GM12878 (cell line): ENCODE results near the gene RNASE12. TPM values are rescaled to one million over a fixed set of nuclear protein-coding genes. Genes with fewer than 3 reads are reported as not detected.

Source experiments
- ATAC-seq: fragments of 200-7000 bp; cut with Tn5 transposase; 3 replicates; pipeline ENCODE4 v1.9.1; 2020; ENCODE audit warnings: mild to moderate bottlenecking, moderate library complexity
- BruUV-seq: library from RNA; stranded (reverse); fragments of 400-500 nt; replicated peaks from 2 replicates; lab custom pipeline; 2021; lab: Mats Ljungman, UMichigan
- CTCF ChIA-PET: fragments of 300-600 bp; sonication (Branson Sonifier 250); formaldehyde crosslinking; extraction: SDS; loops from one replicate; lab custom pipeline; 2021; ENCODE audit warnings: inconsistent platforms; lab: Yijun Ruan, JAX
- POLR2A ChIA-PET: fragments of 350-600 bp; formaldehyde crosslinking; extraction: SDS; loops from one replicate; lab custom pipeline; 2021; ENCODE audit warnings: inconsistent platforms; lab: Charles Lee
- RAD21 ChIA-PET: fragments of 300-600 bp; sonication (Branson Sonifier 250); formaldehyde crosslinking; loops from one replicate; lab custom pipeline; 2023; ENCODE audit warnings: antibody characterized with exemption; ENCODE audit not compliant: unreplicated experiment; lab: Charles Lee
- SMC1A ChIA-PET: fragments of 300-600 bp; sonication (Branson Sonifier 250); formaldehyde crosslinking; loops from one replicate; lab custom pipeline; 2023; ENCODE audit not compliant: unreplicated experiment, uncharacterized antibody; lab: Charles Lee
- DNase-seq: peaks from one replicate; pipeline ENCODE4 v3.0.0-alpha.2; 2011; ENCODE audit warnings: low read depth, low spot score
- FAIRE-seq: peaks from 3 replicates; lab custom pipeline; 2011; peaks lifted over from hg19 to GRCh38; lab: Jason Lieb, UNC
- H2AFZ ChIP-seq: 2 replicates; pipeline ENCODE4 v1.6.0; 2011; ENCODE audit warnings: low read depth, low read length, control low read depth; ENCODE audit not compliant: control insufficient read depth
- H3K27ac ChIP-seq: 2 replicates; pipeline ENCODE4 v1.5.1; 2011; ENCODE audit warnings: control low read depth; ENCODE audit not compliant: control insufficient read depth, insufficient read depth
- H3K27me3 ChIP-seq, 2 experiments: replicated peaks in 1 of 2; 2 replicates each; pipeline versions ENCODE4 v1.6.0 to v1.6.1; 2011; ENCODE audit warnings: low read length in 1 of 2; ENCODE audit not compliant: control insufficient read depth in 2 of 2, insufficient read depth in 2 of 2
- H3K36me3 ChIP-seq, 2 experiments: 2 replicates each; pipeline ENCODE4 v1.5.1; 2011; ENCODE audit warnings: low read length in 1 of 2; ENCODE audit not compliant: control insufficient read depth in 2 of 2, insufficient read depth in 2 of 2
- H3K4me1 ChIP-seq: 2 replicates; pipeline ENCODE4 v1.6.1; 2011; ENCODE audit warnings: mild to moderate bottlenecking, low read length, moderate library complexity, mixed read lengths; ENCODE audit not compliant: control insufficient read depth, insufficient read depth
- H3K4me2 ChIP-seq: 2 replicates; pipeline ENCODE4 v1.6.0; 2011; ENCODE audit warnings: control low read depth; ENCODE audit not compliant: control insufficient read depth, insufficient read depth
- H3K4me3 ChIP-seq: fragments of 200-600 bp; sonication (generic); 2 replicates; pipeline ENCODE4 v1.5.1; 2016
- H3K79me2 ChIP-seq: 2 replicates; pipeline ENCODE4 v1.6.0; 2011; ENCODE audit warnings: low read length; ENCODE audit not compliant: control insufficient read depth, insufficient read depth
- H3K9ac ChIP-seq: 2 replicates; pipeline ENCODE4 v1.8.0; 2011; ENCODE audit warnings: low read length, control low read depth, mixed read lengths; ENCODE audit not compliant: control insufficient read depth, insufficient read depth
- H3K9me3 ChIP-seq: replicated peaks from 3 replicates; pipeline ENCODE4 v1.5.1; 2011; ENCODE audit warnings: mild to moderate bottlenecking, low read length; ENCODE audit not compliant: control insufficient read depth, insufficient read depth
- H4K20me1 ChIP-seq: 2 replicates; pipeline ENCODE4 v1.6.0; 2011; ENCODE audit not compliant: control insufficient read depth, insufficient read depth
- BRCA1 ChIP-seq: IDR thresholded peaks from 2 replicates; pipeline ENCODE4 v1.6.1; 2011; ENCODE audit warnings: low read depth, low read length, improper control_type of control experiment
- CBFB ChIP-seq: IDR thresholded peaks from 2 replicates; pipeline ENCODE4 v1.6.1; 2016; ENCODE audit warnings: antibody characterized with exemption, low read depth
- CBX5 ChIP-seq: sonication (generic); IDR thresholded peaks from 2 replicates; pipeline ENCODE4 v1.6.1; 2016; ENCODE audit warnings: low read depth, moderate library complexity, mild to moderate bottlenecking, inconsistent platforms
- ETV6 ChIP-seq, 2 experiments: fragments of 450-650 bp in 1 of 2; IDR thresholded peaks in 1 of 2; conservative IDR thresholded peaks in 1 of 2; 2 replicates each; pipeline ENCODE4 v1.6.1; 2014; ENCODE audit warnings: antibody characterized with exemption in 1 of 2, borderline replicate concordance in 1 of 2, low read depth in 1 of 2, mild to moderate bottlenecking in 1 of 2, moderate library complexity in 1 of 2
- KLF5 ChIP-seq: fragments of 450-650 bp; IDR thresholded peaks from 2 replicates; pipeline ENCODE4 v1.6.1; 2014; ENCODE audit warnings: mild to moderate bottlenecking; ENCODE audit not compliant: partially characterized antibody
- NFYA ChIP-seq: IDR thresholded peaks from 2 replicates; pipeline ENCODE4 v1.6.1; 2011; ENCODE audit warnings: low read depth, mild to moderate bottlenecking, low read length, improper control_type of control experiment, borderline replicate concordance
- SREBF2 ChIP-seq: IDR thresholded peaks from 2 replicates; pipeline ENCODE4 v1.6.1; 2012; ENCODE audit warnings: mild to moderate bottlenecking, low read length
- SUZ12 ChIP-seq: fragments of 200-600 bp; sonication (generic); IDR thresholded peaks from one replicate; pipeline ENCODE4 v1.6.1; 2018; ENCODE audit warnings: antibody characterized with exemption, mild to moderate bottlenecking; ENCODE audit not compliant: unreplicated experiment
- TCF12 ChIP-seq: IDR thresholded peaks from 2 replicates; pipeline ENCODE4 v1.6.1; 2011; ENCODE audit warnings: low read depth, mild to moderate bottlenecking, low read length
- ZNF622 ChIP-seq: fragments of 450-650 bp; IDR thresholded peaks from 2 replicates; pipeline ENCODE4 v1.6.1; 2017; ENCODE audit warnings: mild to moderate bottlenecking, inconsistent platforms
- WGBS: methylation state at CpG from one replicate; pipeline ENCODE4 v1.1.6; 2016; ENCODE audit warnings: low lambda C conversion rate; ENCODE audit not compliant: insufficient replicate concordance, insufficient coverage; ENCODE audit errors: missing lambda C conversion rate; 5-methylcytosine and 5-hydroxymethylcytosine counted together
- in situ Hi-C: fragments of 300-500 bp; cut with MboI; formaldehyde crosslinking; loops from 9 replicates; pipeline ENCODE4 v1.14.3; 2018; ENCODE audit warnings: mixed read lengths
- intact Hi-C: fragments of 100-400 bp; cut with micrococcal nuclease; formaldehyde crosslinking; loops from one replicate; pipeline ENCODE4 v1.14.2; 2022; ENCODE audit not compliant: unreplicated experiment
- polyA plus RNA-seq, 11 experiments: library from polyadenylated mRNA; depleted of rRNA in 4 of 11; unstranded in 6 of 11; stranded (reverse) in 5 of 11; fragments of >200 nt; fragmentation: Nextera tagmentation in 4 of 11; fragmentation: Illumina TruSeq in 1 of 11; extraction: Ambion mirVana in 4 of 11; extraction: Trizol in 1 of 11; gene quantifications; 1 replicate in 1 of 11; 2 replicates in 10 of 11; pipeline versions ENCODE4 v1.2.1 to v1.2.3, GENCODE V29; 2011 to 2016; ENCODE audit warnings: inconsistent platforms in 2 of 11, missing spikeins in 2 of 11, low read depth in 1 of 11
- total RNA-seq, 4 experiments: library from RNA; depleted of rRNA in 3 of 4; stranded (reverse); fragments of >200 nt in 3 of 4; fragmentation: Illumina TruSeq in 1 of 4; extraction: Trizol in 1 of 4; gene quantifications; 2 replicates each; pipeline versions ENCODE4 v1.2.1 to v1.2.3, GENCODE V29; 2013 to 2021
- TF ChIP-seq, protein P1 (sequence below), 3 experiments: IDR thresholded peaks in 2 of 3; conservative IDR thresholded peaks in 1 of 3; 2 replicates each; pipeline ENCODE4 v1.5.1; 2011; ENCODE audit warnings: low read depth in 3 of 3, low read length in 3 of 3, mild to moderate bottlenecking in 3 of 3, control low read depth in 2 of 3, moderate library complexity in 2 of 3, inconsistent platforms in 1 of 3, mixed read lengths in 1 of 3; ENCODE audit not compliant: control insufficient read depth in 2 of 3, insufficient read depth in 1 of 3; ENCODE audit errors: extremely low read depth in 1 of 3
- TF ChIP-seq, protein P2 (sequence below): IDR thresholded peaks from 2 replicates; pipeline ENCODE4 v1.6.1; 2011; ENCODE audit warnings: borderline replicate concordance, low read depth, mild to moderate bottlenecking, moderate library complexity, low read length; ENCODE audit not compliant: insufficient read depth, poor library complexity, severe bottlenecking
- TF ChIP-seq, protein P3 (sequence below): fragments of 450-650 bp; IDR thresholded peaks from 2 replicates; pipeline ENCODE4 v1.6.1; 2017; ENCODE audit warnings: low read depth, mild to moderate bottlenecking, moderate library complexity
- TF ChIP-seq, protein P4 (sequence below): IDR thresholded peaks from 2 replicates; pipeline ENCODE4 v1.6.1; 2012; ENCODE audit warnings: low read depth, low read length, improper control_type of control experiment

The RNASE12 gene
- total and polyA plus RNA-seq, 10 of the 15 experiments (the other 5 are each of a cell fraction or from before 2014, with no cell fraction given), result not detected

DNA sequence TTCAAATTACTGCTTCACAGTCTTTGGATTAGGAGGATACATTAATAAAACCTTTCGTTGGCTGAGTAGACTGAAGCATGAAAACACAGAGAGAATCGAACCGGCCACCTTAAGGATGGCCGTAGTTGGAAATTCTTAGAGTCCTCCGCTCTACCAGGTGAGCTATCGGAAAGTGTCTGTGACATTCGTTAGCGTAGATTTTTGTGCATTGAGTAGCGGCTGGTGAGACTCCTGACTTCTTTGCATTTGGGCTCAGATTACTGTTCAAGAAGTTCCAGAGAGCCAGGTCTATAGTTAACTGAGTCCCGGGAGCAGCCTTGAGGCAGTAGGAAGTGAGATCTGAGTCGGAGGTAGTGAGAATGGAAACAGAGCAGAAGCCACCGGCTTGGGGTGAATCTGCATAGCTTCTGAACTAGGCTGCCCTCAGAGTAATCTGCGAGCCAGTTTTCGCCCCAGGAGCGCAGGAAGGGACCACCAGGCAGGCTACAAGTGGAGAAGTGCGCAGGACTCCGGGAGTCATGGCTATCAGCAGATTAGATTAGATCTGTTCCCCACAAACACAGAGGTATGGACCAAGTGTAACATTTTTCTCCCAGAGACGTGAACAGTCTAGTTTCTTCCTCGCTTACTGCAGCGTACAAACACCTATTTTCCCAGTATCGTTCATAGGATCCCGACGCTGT lies 39.3 kb upstream of the RNASE12 start:
- ChIA-PET POLR2A (interaction anchor here (1.2 to 2.1 kb wide), 3 partner anchors 17 to 58 kb away, joined by 3 to 8 read pairs (median 7); no protein-coding TSS in a partner anchor), RAD21 (interaction anchor here (0.8 to 3.1 kb wide), 11 partner anchors 8 to 302 kb away, joined by 3 to 38 read pairs (median 5); partner anchors contain the start of gene RNASE4), SMC1A (interaction anchor here (0.7 to 5.2 kb wide), 12 partner anchors 11 to 62 kb away, joined by 3 to 49 read pairs (median 8); partner anchors contain the start of gene RNASE4), CTCF (interaction anchor here (0.6 to 3.7 kb wide), 15 partner anchors 9 to 302 kb away, joined by 3 to 19 read pairs (median 6); partner anchors contain the start of genes ANG, PARP2 and RNASE4)
- Histone ChIP-seq H3K4me1 (peaks cover 7% of the 10 kb centered on the region), H3K9ac (peak overlapping the region; percentile 62), H3K9me3 (no peaks in the 10 kb centered on the region), H3K36me3 (no peaks in the 10 kb centered on the region), H3K4me3 (peak overlapping the region; percentile 88; the same call in 1 of the 2 replicates), H3K79me2 (no peaks in the 10 kb centered on the region), H4K20me1 (no peaks in the 10 kb centered on the region), H3K4me2 (peak overlapping the region; percentile 99), H3K27me3 (peaks cover 0 to 2% of the 10 kb centered on the region in 2 experiments; a peak in 2 of 4 replicates), H3K27ac (peak overlapping the region; percentile 29; the same call in 1 of the 2 replicates), H2AFZ (peak overlapping the region; percentile 33; the same call in 1 of the 2 replicates)
- DNase-seq, result no peak
- FAIRE-seq, result peak; percentile 81
- intact Hi-C loops (loop anchor here (1.0 kb wide), 2 partner anchors 17 to 53 kb away; no protein-coding TSS in a partner anchor), in situ Hi-C loops (loop anchor here (5.0 kb wide), 1 partner anchor 52 kb away; the partner anchor contains the start of gene RNASE4)
- BruUV-seq, result no TSS peak
- 4% methylated on average over 23 of the region's 23 CpGs for WGBS
- peak; percentile 23 for ATAC-seq
- TF ChIP-seq CBFB, result no peak
- TF ChIP-seq TCF12, result no peak
- TF ChIP-seq, protein P1, sequence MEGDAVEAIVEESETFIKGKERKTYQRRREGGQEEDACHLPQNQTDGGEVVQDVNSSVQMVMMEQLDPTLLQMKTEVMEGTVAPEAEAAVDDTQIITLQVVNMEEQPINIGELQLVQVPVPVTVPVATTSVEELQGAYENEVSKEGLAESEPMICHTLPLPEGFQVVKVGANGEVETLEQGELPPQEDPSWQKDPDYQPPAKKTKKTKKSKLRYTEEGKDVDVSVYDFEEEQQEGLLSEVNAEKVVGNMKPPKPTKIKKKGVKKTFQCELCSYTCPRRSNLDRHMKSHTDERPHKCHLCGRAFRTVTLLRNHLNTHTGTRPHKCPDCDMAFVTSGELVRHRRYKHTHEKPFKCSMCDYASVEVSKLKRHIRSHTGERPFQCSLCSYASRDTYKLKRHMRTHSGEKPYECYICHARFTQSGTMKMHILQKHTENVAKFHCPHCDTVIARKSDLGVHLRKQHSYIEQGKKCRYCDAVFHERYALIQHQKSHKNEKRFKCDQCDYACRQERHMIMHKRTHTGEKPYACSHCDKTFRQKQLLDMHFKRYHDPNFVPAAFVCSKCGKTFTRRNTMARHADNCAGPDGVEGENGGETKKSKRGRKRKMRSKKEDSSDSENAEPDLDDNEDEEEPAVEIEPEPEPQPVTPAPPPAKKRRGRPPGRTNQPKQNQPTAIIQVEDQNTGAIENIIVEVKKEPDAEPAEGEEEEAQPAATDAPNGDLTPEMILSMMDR (IDR thresholded peaks at IDR 0.05 in 2 of 3, conservative IDR thresholded peaks at IDR 0.05 in 1 of 3; ENCODE audit: control insufficient read depth in 2 of 3, extremely low read depth in 1 of 3, insufficient read depth in 1 of 3, low read depth in 3 of 3, low read length in 3 of 3), result no peak
- TF ChIP-seq, protein P2, sequence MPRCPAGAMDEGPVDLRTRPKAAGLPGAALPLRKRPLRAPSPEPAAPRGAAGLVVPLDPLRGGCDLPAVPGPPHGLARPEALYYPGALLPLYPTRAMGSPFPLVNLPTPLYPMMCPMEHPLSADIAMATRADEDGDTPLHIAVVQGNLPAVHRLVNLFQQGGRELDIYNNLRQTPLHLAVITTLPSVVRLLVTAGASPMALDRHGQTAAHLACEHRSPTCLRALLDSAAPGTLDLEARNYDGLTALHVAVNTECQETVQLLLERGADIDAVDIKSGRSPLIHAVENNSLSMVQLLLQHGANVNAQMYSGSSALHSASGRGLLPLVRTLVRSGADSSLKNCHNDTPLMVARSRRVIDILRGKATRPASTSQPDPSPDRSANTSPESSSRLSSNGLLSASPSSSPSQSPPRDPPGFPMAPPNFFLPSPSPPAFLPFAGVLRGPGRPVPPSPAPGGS, result no peak
- TF ChIP-seq, protein P3, sequence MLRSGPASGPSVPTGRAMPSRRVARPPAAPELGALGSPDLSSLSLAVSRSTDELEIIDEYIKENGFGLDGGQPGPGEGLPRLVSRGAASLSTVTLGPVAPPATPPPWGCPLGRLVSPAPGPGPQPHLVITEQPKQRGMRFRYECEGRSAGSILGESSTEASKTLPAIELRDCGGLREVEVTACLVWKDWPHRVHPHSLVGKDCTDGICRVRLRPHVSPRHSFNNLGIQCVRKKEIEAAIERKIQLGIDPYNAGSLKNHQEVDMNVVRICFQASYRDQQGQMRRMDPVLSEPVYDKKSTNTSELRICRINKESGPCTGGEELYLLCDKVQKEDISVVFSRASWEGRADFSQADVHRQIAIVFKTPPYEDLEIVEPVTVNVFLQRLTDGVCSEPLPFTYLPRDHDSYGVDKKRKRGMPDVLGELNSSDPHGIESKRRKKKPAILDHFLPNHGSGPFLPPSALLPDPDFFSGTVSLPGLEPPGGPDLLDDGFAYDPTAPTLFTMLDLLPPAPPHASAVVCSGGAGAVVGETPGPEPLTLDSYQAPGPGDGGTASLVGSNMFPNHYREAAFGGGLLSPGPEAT, result no peak
- no peak for TF ChIP-seq NFYA
- TF ChIP-seq SUZ12, result no peak
- 0 out of 4 replicates have a peak, but pooled peaks of 1 of the 2 experiments have one; percentile 15 for TF ChIP-seq ETV6 (conservative IDR thresholded peaks at IDR 0.05 in 1 of 2, IDR thresholded peaks at IDR 0.05 in 1 of 2; ENCODE audit: borderline replicate concordance in 1 of 2, low read depth in 1 of 2)
- TF ChIP-seq SREBF2, result peak; percentile 76
- TF ChIP-seq, protein P4, sequence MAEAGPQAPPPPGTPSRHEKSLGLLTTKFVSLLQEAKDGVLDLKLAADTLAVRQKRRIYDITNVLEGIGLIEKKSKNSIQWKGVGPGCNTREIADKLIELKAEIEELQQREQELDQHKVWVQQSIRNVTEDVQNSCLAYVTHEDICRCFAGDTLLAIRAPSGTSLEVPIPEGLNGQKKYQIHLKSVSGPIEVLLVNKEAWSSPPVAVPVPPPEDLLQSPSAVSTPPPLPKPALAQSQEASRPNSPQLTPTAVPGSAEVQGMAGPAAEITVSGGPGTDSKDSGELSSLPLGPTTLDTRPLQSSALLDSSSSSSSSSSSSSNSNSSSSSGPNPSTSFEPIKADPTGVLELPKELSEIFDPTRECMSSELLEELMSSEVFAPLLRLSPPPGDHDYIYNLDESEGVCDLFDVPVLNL, result no peak
- TF ChIP-seq BRCA1, result no peak
- no peak for TF ChIP-seq KLF5
- no peak for TF ChIP-seq CBX5
- TF ChIP-seq ZNF622, result no peak
